ENCODE results near the gene SPATA46.

DNA sequence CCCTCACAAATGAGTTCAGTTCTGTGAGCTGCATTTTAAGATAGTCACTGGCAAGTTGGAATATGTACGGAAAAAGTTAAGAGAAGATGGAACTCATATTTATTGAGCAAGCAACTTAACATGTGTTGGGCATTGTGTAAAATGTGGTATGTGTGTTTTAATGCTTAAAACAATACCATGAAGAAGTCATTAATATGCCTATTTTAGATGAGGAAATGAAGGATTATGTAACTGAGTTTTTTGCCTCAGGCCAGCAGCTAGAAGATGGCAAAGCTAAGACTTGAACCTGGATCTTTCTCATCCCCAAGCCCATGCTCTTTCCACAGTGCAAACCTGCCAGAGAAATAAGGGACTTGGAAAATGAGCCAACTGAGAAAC is 48.9 kb downstream of the SPATA46 start:
- TF ChIP-seq ZBTB17 (CRISPR knock-in tag; IDR thresholded peaks at IDR 0.05) (no peak), POLR2AphosphoS2 (IDR thresholded peaks at IDR 0.05; ENCODE audit: low read length) (no peak), PTBP1 (IDR thresholded peaks at IDR 0.05; ENCODE audit: low read depth, low read length) (no peak), ATF7 (IDR thresholded peaks at IDR 0.05) (no peak), GTF2E2 (tag; IDR thresholded peaks at IDR 0.05) (no peak), POLR2A (conservative IDR thresholded peaks at IDR 0.05) (no peak), HDGF (IDR thresholded peaks at IDR 0.05) (no peak), HDAC6 (IDR thresholded peaks at IDR 0.05; ENCODE audit: low read depth, low read length) (no peak), XRCC5 (IDR thresholded peaks at IDR 0.05; ENCODE audit: low read depth, low read length) (no peak), ZNF232 (CRISPR knock-in tag; IDR thresholded peaks at IDR 0.05) (no peak), SMC3 (conservative IDR thresholded peaks at IDR 0.05; ENCODE audit: insufficient read depth, low read depth, low read length) (no peak), POLR2G (IDR thresholded peaks at IDR 0.05; ENCODE audit: low read depth, low read length) (no peak), TAF1 (IDR thresholded peaks at IDR 0.05; ENCODE audit: control insufficient read depth, extremely low read depth, insufficient read depth, low read length, severe bottlenecking) (no peak)
- TF ChIP-seq, protein P1, sequence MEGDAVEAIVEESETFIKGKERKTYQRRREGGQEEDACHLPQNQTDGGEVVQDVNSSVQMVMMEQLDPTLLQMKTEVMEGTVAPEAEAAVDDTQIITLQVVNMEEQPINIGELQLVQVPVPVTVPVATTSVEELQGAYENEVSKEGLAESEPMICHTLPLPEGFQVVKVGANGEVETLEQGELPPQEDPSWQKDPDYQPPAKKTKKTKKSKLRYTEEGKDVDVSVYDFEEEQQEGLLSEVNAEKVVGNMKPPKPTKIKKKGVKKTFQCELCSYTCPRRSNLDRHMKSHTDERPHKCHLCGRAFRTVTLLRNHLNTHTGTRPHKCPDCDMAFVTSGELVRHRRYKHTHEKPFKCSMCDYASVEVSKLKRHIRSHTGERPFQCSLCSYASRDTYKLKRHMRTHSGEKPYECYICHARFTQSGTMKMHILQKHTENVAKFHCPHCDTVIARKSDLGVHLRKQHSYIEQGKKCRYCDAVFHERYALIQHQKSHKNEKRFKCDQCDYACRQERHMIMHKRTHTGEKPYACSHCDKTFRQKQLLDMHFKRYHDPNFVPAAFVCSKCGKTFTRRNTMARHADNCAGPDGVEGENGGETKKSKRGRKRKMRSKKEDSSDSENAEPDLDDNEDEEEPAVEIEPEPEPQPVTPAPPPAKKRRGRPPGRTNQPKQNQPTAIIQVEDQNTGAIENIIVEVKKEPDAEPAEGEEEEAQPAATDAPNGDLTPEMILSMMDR (IDR thresholded peaks at IDR 0.05 in 2 of 3, conservative IDR thresholded peaks at IDR 0.05 in 1 of 3; ENCODE audit: insufficient read depth in 2 of 3, low read depth in 1 of 3, low read length in 3 of 3), result no peak
